Hepatocyte (in vitro differentiated cells): ENCODE data around the gene TMEFF1.

Experiments
- CTCF ChIP-seq: fragments of 200-600 bp; sonication (generic); IDR thresholded peaks from 2 replicates; pipeline ENCODE4 v1.5.1; 2016; ENCODE audit warnings: antibody characterized with exemption, mild to moderate bottlenecking; ENCODE audit not compliant: poor library complexity
- EZH2phosphoT487 ChIP-seq: fragments of 200-600 bp; sonication (generic); IDR thresholded peaks from one replicate; pipeline ENCODE4 v1.6.1; 2018; ENCODE audit warnings: antibody characterized with exemption, mild to moderate bottlenecking, low read depth, moderate library complexity; ENCODE audit not compliant: unreplicated experiment, severe bottlenecking

DNA sequence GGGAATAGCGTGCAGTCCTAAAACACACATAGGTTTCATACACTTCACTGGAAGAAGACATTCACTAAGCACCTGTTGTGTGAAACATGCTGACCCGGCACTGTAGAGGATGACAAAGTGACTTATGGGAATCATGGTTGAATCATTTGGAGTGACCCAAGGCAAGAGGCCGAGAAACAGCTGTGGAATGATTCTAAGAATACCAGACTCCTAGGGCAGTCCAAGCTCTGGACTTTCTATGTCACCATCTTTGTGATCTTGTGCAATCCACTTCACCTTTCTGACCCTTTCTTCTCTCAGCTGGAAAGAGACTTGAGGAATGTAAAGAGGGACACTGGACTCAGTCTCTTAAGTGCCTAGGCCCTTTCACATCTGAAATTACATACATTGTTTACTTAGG lies 32.9 kb upstream of the TMEFF1 start:
- TF ChIP-seq CTCF: no peak
- TF ChIP-seq EZH2phosphoT487: no peak
